GM12892 (cell line): ENCODE measurements around the gene TMEM184A.

Experiments used
- POLR2A ChIP-seq: IDR thresholded peaks from 2 replicates; pipeline ENCODE4 v1.6.1; 2011; ENCODE audit warnings: low read depth, low read length, control low read depth
- POLR2AphosphoS5 ChIP-seq: IDR thresholded peaks from 2 replicates; pipeline ENCODE4 v1.6.1; 2011; ENCODE audit warnings: low read depth, low read length, control low read depth
- TAF1 ChIP-seq: IDR thresholded peaks from 2 replicates; pipeline ENCODE4 v1.6.1; 2011; ENCODE audit warnings: low read depth, mild to moderate bottlenecking, control low read depth, low read length, borderline replicate concordance

GRCh38 chr7:1494866-1495563 lies 61.0 kb downstream of the TMEM184A start:
- no peak for TF ChIP-seq POLR2A
- TF ChIP-seq POLR2AphosphoS5, result no peak
- no peak for TF ChIP-seq TAF1
